DOHH2 (cell line): ENCODE data around the gene LRWD1.
A peak's percentile ranks its signal among the peaks of the same experiment; 100 is the strongest.

Experiments
- H3F3A ChIP-seq: fragments of 200-600 bp; sonication (generic), shearing (Covaris generic); 2 replicates; pipeline ENCODE4 v1.6.0; 2016; ENCODE audit warnings: antibody characterized with exemption, mild to moderate bottlenecking; ENCODE audit not compliant: control insufficient read depth, insufficient read depth
- H3K27ac ChIP-seq: fragments of 200-600 bp; sonication (generic); 2 replicates; pipeline ENCODE4 v1.5.1; 2014; ENCODE audit warnings: low read depth, mild to moderate bottlenecking, low read length, moderate library complexity
- H3K27me3 ChIP-seq: fragments of 200-600 bp; sonication (generic); 2 replicates; pipeline ENCODE4 v1.6.1; 2014; ENCODE audit warnings: mild to moderate bottlenecking, low read length, mixed read lengths; ENCODE audit not compliant: control insufficient read depth
- H3K36me3 ChIP-seq: fragments of 200-600 bp; sonication (generic); 2 replicates; pipeline ENCODE4 v1.6.1; 2014; ENCODE audit warnings: mild to moderate bottlenecking, low read length, moderate library complexity, mixed read lengths; ENCODE audit not compliant: control insufficient read depth
- H3K4me1 ChIP-seq: fragments of 200-600 bp; sonication (generic); 2 replicates; pipeline ENCODE4 v1.6.1; 2014; ENCODE audit warnings: mild to moderate bottlenecking, low read length, mixed read lengths; ENCODE audit not compliant: control insufficient read depth
- H3K4me2 ChIP-seq: fragments of 200-600 bp; sonication (generic); 2 replicates; pipeline ENCODE4 v1.6.0; 2014; ENCODE audit warnings: mild to moderate bottlenecking, low read length, moderate library complexity
- H3K4me3 ChIP-seq: fragments of 200-600 bp; sonication (generic); 2 replicates; pipeline ENCODE4 v1.5.1; 2014; ENCODE audit warnings: mild to moderate bottlenecking, low read length, mixed read lengths
- H3K79me2 ChIP-seq: fragments of 200-600 bp; sonication (generic); 2 replicates; pipeline ENCODE4 v1.6.1; 2014; ENCODE audit warnings: mild to moderate bottlenecking, low read length, mixed read lengths; ENCODE audit not compliant: control insufficient read depth
- H3K9me2 ChIP-seq: fragments of 200-600 bp; sonication (generic); replicated peaks from 2 replicates; pipeline ENCODE4 v1.6.1; 2014; ENCODE audit warnings: mild to moderate bottlenecking, low read length, mixed read lengths; ENCODE audit not compliant: control insufficient read depth
- H3K9me3 ChIP-seq: fragments of 200-600 bp; sonication (generic); 2 replicates; pipeline ENCODE4 v1.6.1; 2014; ENCODE audit warnings: antibody characterized with exemption, low read length, mixed read lengths; ENCODE audit not compliant: control insufficient read depth, insufficient read depth
- H4K20me1 ChIP-seq: fragments of 200-600 bp; sonication (generic); 2 replicates; pipeline ENCODE4 v1.6.0; 2014; ENCODE audit warnings: low read depth, mild to moderate bottlenecking, antibody characterized with exemption, low read length, moderate library complexity; ENCODE audit not compliant: control insufficient read depth, insufficient read depth
- CTCF ChIP-seq: fragments of 200-600 bp; sonication (generic); IDR thresholded peaks from one replicate; pipeline ENCODE4 v1.5.1; 2014; ENCODE audit warnings: antibody characterized with exemption, mild to moderate bottlenecking, low read depth, low read length; ENCODE audit not compliant: poor library complexity, severe bottlenecking
- EZH2phosphoT487 ChIP-seq: fragments of 200-600 bp; sonication (generic); IDR thresholded peaks from 2 replicates; pipeline ENCODE4 v1.6.1; 2017; ENCODE audit warnings: borderline replicate concordance, mild to moderate bottlenecking, antibody characterized with exemption, low read length, moderate library complexity, mixed read lengths

Gene LRWD1

GRCh38 chr7:102464577-102465280 lies at the start of gene LRWD1, which contains the start of gene ALKBH4:
TSS of gene LRWD1 (plus strand) at chr7:102464984. CDS start at chr7:102465081, 97 bp downstream.
TSS of gene ALKBH4 (minus strand) at chr7:102464863. CDS start at chr7:102464836, 27 bp downstream.
- peaks cover 26% of the 10 kb centered on the region for H3K4me1 ChIP-seq
- H3K36me3 ChIP-seq: peaks cover 34% of the 10 kb centered on the region
- TF ChIP-seq CTCF (peak; percentile 20), EZH2phosphoT487 (no peak)
- 0 out of 2 replicates have a peak, but pooled peaks cover 10% of the 10 kb centered on the region for H4K20me1 ChIP-seq
- H3K9me3 ChIP-seq: no peaks in the 10 kb centered on the region
- H3K27ac ChIP-seq: peak within 1 kb of the TSS; percentile 58
- H3K4me2 ChIP-seq: peak within 1 kb of the TSS; percentile 86
- H3K4me3 ChIP-seq: peak within 1 kb of the TSS; percentile 94
- H3K9me2 ChIP-seq: no peaks in the 10 kb centered on the region
- peaks cover 37% of the 10 kb centered on the region for H3K79me2 ChIP-seq
- no peaks in the 10 kb centered on the region for H3K27me3 ChIP-seq
- peaks cover 4% of the 10 kb centered on the region; the same call in 1 of the 2 replicates for H3F3A ChIP-seq

GRCh38 chr7:102415685-102416225 lies 49.0 kb upstream of the LRWD1 start:
- H3K4me1 ChIP-seq: peaks cover 83% of the 10 kb centered on the region
- peak overlapping the region; percentile 54 for H3K4me2 ChIP-seq
- peaks cover 19% of the 10 kb centered on the region for H3F3A ChIP-seq
- peak overlapping the region; percentile 14; the same call in 1 of the 2 replicates for H3K4me3 ChIP-seq
- H3K27me3 ChIP-seq: no peaks in the 10 kb centered on the region
- TF ChIP-seq EZH2phosphoT487 (no peak), CTCF (no peak)
- no peaks in the 10 kb centered on the region for H3K9me3 ChIP-seq
- H3K27ac ChIP-seq: peak overlapping the region; percentile 67
- peaks cover 97% of the 10 kb centered on the region for H3K36me3 ChIP-seq
- peaks cover 72% of the 10 kb centered on the region for H3K79me2 ChIP-seq
- H3K9me2 ChIP-seq: no peaks in the 10 kb centered on the region
- no peaks in the 10 kb centered on the region for H4K20me1 ChIP-seq

GRCh38 chr7:102416406-102416805 lies 48.4 kb upstream of the LRWD1 start:
- H3K9me2 ChIP-seq: no peaks in the 10 kb centered on the region
- peak overlapping the region; percentile 67 for H3K27ac ChIP-seq
- peaks cover 97% of the 10 kb centered on the region for H3K36me3 ChIP-seq
- no peaks in the 10 kb centered on the region for H3K27me3 ChIP-seq
- peaks cover 90% of the 10 kb centered on the region for H3K4me1 ChIP-seq
- H3K79me2 ChIP-seq: peaks cover 68% of the 10 kb centered on the region
- H3F3A ChIP-seq: peaks cover 25% of the 10 kb centered on the region
- no peaks in the 10 kb centered on the region for H3K9me3 ChIP-seq
- H3K4me3 ChIP-seq: no peak overlapping the region
- peak overlapping the region; percentile 54; the same call in 1 of the 2 replicates for H3K4me2 ChIP-seq
- no peak for TF ChIP-seq CTCF
- TF ChIP-seq EZH2phosphoT487: no peak
- no peaks in the 10 kb centered on the region for H4K20me1 ChIP-seq
